Tibial nerve (tissue), 4 donors: ENCODE results near the gene MEIS1. TPM values are rescaled to one million over a fixed set of nuclear protein-coding genes. Genes with fewer than 3 reads are reported as not detected.

Experiments
- DNase-seq, 2 donors: peaks; one replicate each; pipeline ENCODE4 v3.0.0-alpha.2; 2019; ENCODE audit warnings: low spot score in 2 of 2
- H3K27ac ChIP-seq, 4 donors: fragments of 200-600 bp; sonication (generic) in 3 of 4; one replicate each; pipeline ENCODE4 v1.5.1; 2017 to 2019; ENCODE audit warnings: mild to moderate bottlenecking in 1 of 4
- H3K27me3 ChIP-seq, 2 donors: fragments of 200-600 bp; sonication (generic) in 1 of 2; one replicate each; pipeline versions ENCODE4 v1.5.1 to v1.6.0; 2017 to 2019
- H3K36me3 ChIP-seq, 3 donors: fragments of 200-600 bp; sonication (generic); one replicate each; pipeline ENCODE4 v1.5.1; 2018 to 2019
- H3K4me1 ChIP-seq, 4 donors: fragments of 200-600 bp; sonication (generic) in 3 of 4; one replicate each; pipeline ENCODE4 v1.5.1; 2017 to 2019
- H3K4me3 ChIP-seq, 4 donors: fragments of 200-600 bp; sonication (generic) in 3 of 4; one replicate each; pipeline ENCODE4 v1.5.1; 2017 to 2019; ENCODE audit warnings: mild to moderate bottlenecking in 1 of 4, moderate library complexity in 1 of 4
- H3K9me3 ChIP-seq, 4 donors: fragments of 200-600 bp; sonication (generic) in 3 of 4; one replicate each; pipeline ENCODE4 v1.5.1; 2017 to 2019
- EP300 ChIP-seq, 2 donors: sonication (generic); formaldehyde crosslinking; IDR thresholded peaks; one replicate each; pipeline ENCODE4 v1.6.1; 2017; ENCODE audit warnings: antibody characterized with exemption in 2 of 2, mild to moderate bottlenecking in 1 of 2
- POLR2A ChIP-seq, 2 donors: fragments of 450-650 bp; IDR thresholded peaks; one replicate each; pipeline ENCODE4 v1.6.1; 2017; ENCODE audit warnings: antibody characterized with exemption in 2 of 2, mild to moderate bottlenecking in 2 of 2, moderate library complexity in 2 of 2
- WGBS, 2 donors: methylation state at CpG; one replicate each; pipeline ENCODE4 v1.1.5; 2018; 5-methylcytosine and 5-hydroxymethylcytosine counted together
- total RNA-seq, 4 donors: library from RNA; depleted of rRNA; stranded (reverse); fragments of >200 nt; gene quantifications; one replicate each; pipeline ENCODE4 v1.1.0, GENCODE V29; 2016
- TF ChIP-seq, protein P1 (sequence below), 5 experiments: fragments of 200-600 bp in 3 of 5; fragments of 450-650 bp in 2 of 5; sonication (generic) in 3 of 5; IDR thresholded peaks; one replicate each; pipeline ENCODE4 v1.5.1; 2016 to 2019; ENCODE audit warnings: antibody characterized with exemption in 5 of 5, mild to moderate bottlenecking in 3 of 5, moderate library complexity in 2 of 5

Gene MEIS1
- total RNA-seq, 4 donors from 2014 or later = 9.0 to 18.4 (median 12.5) TPM

DNA sequence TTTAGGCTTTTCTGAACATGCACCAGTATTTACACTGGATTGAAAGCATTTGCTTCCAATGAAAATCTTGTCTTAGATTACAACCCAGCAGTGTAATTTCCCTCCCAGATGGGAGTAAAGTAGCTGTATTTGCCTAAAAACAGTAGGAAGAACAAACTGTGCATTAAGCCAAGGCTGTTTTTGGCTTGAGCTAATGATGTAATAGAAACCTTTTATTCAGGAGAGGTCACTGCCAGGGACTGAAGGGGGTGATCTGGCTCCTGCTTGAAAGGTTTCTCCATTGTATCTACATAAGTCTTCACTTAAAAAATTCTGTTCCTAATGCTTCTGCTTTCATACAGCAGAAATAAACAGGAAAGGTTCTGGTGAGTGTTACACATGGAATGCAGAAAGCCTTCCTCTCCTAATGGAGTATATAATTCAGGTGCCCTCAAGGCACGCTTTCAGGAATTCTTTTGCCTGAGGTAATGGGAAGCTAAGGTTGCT lies 74.4 kb downstream of the MEIS1 start:
- H3K9me3 ChIP-seq = no peaks in the 10 kb centered on the region
- H3K27ac ChIP-seq = no peak overlapping the region
- no peak for DNase-seq
- no peak overlapping the region for H3K4me3 ChIP-seq
- no peaks in the 10 kb centered on the region for H3K36me3 ChIP-seq
- WGBS, 2 donors = 83 to 84% methylated on average over 1 of the region's 1 CpG
- TF ChIP-seq EP300 (IDR thresholded peaks at IDR 0.05) (no peak), POLR2A (IDR thresholded peaks at IDR 0.05) (no peak)
- TF ChIP-seq, protein P1, sequence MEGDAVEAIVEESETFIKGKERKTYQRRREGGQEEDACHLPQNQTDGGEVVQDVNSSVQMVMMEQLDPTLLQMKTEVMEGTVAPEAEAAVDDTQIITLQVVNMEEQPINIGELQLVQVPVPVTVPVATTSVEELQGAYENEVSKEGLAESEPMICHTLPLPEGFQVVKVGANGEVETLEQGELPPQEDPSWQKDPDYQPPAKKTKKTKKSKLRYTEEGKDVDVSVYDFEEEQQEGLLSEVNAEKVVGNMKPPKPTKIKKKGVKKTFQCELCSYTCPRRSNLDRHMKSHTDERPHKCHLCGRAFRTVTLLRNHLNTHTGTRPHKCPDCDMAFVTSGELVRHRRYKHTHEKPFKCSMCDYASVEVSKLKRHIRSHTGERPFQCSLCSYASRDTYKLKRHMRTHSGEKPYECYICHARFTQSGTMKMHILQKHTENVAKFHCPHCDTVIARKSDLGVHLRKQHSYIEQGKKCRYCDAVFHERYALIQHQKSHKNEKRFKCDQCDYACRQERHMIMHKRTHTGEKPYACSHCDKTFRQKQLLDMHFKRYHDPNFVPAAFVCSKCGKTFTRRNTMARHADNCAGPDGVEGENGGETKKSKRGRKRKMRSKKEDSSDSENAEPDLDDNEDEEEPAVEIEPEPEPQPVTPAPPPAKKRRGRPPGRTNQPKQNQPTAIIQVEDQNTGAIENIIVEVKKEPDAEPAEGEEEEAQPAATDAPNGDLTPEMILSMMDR (IDR thresholded peaks at IDR 0.05) = no peak
- H3K27me3 ChIP-seq = no peaks in the 10 kb centered on the region
- peaks cover 0 to 19% (median 4%) of the 10 kb centered on the region in 4 donors for H3K4me1 ChIP-seq

DNA sequence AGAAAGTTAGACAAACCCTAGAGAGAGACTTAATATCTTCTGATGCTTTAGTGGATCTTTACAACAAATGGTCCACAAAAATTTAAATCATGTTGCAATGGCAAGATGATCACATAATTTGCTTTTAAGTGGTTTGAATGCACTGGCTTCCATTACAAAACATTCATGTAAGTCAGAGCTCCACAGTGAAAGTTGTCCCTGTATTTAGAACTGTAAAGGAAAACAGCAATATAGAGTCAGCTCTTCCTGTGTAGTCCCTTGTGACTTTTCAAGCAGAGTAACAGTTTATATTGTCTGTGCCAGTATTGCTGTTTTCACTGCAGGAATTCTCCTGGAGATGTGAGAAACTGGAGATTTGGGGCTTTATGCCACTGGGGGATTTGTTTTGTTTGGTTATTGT lies 77.7 kb downstream of the MEIS1 start:
- Histone ChIP-seq H3K9me3 (no peaks in the 10 kb centered on the region), H3K27me3 (no peaks in the 10 kb centered on the region), H3K4me3 (no peak overlapping the region), H3K36me3 (no peaks in the 10 kb centered on the region), H3K27ac (no peak overlapping the region), H3K4me1 (peaks cover 0 to 19% (median 4%) of the 10 kb centered on the region in 4 donors)
- TF ChIP-seq, protein P1 (IDR thresholded peaks at IDR 0.05) = no peak
- no peak for TF ChIP-seq EP300 (IDR thresholded peaks at IDR 0.05)
- no peak for TF ChIP-seq POLR2A (IDR thresholded peaks at IDR 0.05)
- no peak for DNase-seq

DNA sequence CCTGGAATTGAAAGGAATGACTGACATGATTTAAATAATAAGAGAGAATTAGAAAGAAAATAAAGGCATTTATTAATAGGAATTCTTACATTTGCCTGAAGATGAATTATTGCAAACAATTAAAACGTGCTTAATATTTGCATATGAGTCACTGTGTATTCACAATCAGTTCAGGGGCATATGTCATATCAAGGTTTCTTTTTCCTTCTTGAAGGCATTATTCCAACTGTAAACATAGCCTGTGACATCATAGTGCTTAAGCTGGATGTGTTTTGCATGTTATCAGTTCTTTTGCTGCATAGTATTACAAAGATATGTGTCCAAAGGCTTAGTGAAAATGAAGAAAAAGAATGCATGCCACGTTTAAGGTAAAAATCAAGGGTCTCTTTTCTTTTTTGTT lies 80.8 kb downstream of the MEIS1 start:
- no peaks in the 10 kb centered on the region for H3K4me1 ChIP-seq
- 65 to 66% methylated on average over 2 of the region's 2 CpGs for WGBS, 2 donors
- H3K4me3 ChIP-seq = no peak overlapping the region
- TF ChIP-seq EP300 (IDR thresholded peaks at IDR 0.05) (no peak), POLR2A (IDR thresholded peaks at IDR 0.05) (no peak)
- TF ChIP-seq, protein P1 (IDR thresholded peaks at IDR 0.05) = no peak
- H3K9me3 ChIP-seq = no peaks in the 10 kb centered on the region
- H3K36me3 ChIP-seq = no peaks in the 10 kb centered on the region
- no peak overlapping the region for H3K27ac ChIP-seq
- DNase-seq = no peak
- no peaks in the 10 kb centered on the region for H3K27me3 ChIP-seq

DNA sequence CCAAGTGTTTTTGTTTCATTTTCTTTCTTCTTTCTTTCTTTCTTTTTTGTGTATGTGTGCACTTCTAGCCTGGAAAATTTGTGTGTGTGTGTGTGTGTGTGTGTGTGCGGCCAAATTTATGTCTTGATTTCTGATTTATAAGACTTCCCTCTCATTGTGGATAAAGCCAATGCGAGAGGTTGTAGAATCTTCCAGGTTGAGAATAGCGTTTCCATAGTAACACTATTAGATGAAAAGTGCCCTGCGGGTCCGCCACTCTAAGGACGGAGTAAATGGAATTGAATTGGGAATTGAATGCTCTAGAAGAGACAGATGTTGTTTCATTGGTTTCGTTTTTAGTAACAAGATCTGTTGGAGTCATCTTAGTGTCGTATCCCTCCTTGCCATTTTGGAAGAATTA lies 81.6 kb downstream of the MEIS1 start:
- H3K27ac ChIP-seq = no peak overlapping the region
- 94 to 96% methylated on average over 8 of the region's 8 CpGs for WGBS, 2 donors
- no peak overlapping the region for H3K4me3 ChIP-seq
- TF ChIP-seq, protein P1 (IDR thresholded peaks at IDR 0.05) = no peak
- TF ChIP-seq EP300 (IDR thresholded peaks at IDR 0.05) = no peak
- H3K27me3 ChIP-seq = no peaks in the 10 kb centered on the region
- H3K9me3 ChIP-seq = no peaks in the 10 kb centered on the region
- DNase-seq = no peak
- H3K36me3 ChIP-seq = no peaks in the 10 kb centered on the region
- H3K4me1 ChIP-seq = no peaks in the 10 kb centered on the region

DNA sequence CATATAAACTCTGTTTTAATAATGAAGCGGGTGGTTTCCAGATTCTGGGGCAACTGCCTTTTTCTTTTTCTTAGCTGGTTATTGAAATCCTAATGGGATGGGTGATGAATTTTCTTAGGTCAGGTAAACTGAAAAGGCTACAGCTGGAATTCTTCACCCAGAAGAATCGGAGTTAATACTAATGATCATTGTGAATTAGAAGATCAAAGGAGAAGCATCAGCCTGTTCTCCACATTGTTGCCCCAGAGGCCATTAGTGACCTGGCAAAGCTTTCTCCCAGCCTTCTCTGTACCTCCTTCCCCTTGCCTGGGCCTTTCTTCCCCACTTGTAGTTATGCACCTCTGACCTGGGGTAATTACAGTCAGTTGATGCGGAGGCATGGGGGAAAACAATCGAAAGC lies 82.8 kb downstream of the MEIS1 start:
- Histone ChIP-seq H3K4me1 (no peaks in the 10 kb centered on the region), H3K27ac (no peak overlapping the region), H3K36me3 (no peaks in the 10 kb centered on the region), H3K4me3 (no peak overlapping the region), H3K27me3 (no peaks in the 10 kb centered on the region), H3K9me3 (no peaks in the 10 kb centered on the region)
- DNase-seq = no peak
- TF ChIP-seq EP300 (IDR thresholded peaks at IDR 0.05) = no peak
- TF ChIP-seq, protein P1 (IDR thresholded peaks at IDR 0.05) = no peak
- 83 to 88% methylated on average over 4 of the region's 4 CpGs for WGBS, 2 donors
